Measurements from ENCODE around the gene RFXAP. TPM values are rescaled to one million over a fixed set of nuclear protein-coding genes. Genes with fewer than 3 reads are reported as not detected.

The RFXAP gene
- total RNA-seq = 6.3 TPM
- 2.3 TPM for polyA plus RNA-seq (ENCODE audit: insufficient read depth, low read depth, low replicate concordance)
- long read RNA-seq, donor 1, partial matches to known transcripts = 104 of 144 reads
- long read RNA-seq, donor 1, other reads (novel, unspliced or antisense) = 37 of 144 reads
- long read RNA-seq, donor 2, partial matches to known transcripts = 97 of 100 reads
- long read RNA-seq, donor 2, other reads (novel, unspliced or antisense) = 0 of 100 reads
- long read RNA-seq, donor 3, partial matches to known transcripts = 144 of 148 reads
- long read RNA-seq, donor 3, other reads (novel, unspliced or antisense) = 0 of 148 reads
- long read RNA-seq, donor 4, partial matches to known transcripts = 0 of 1 reads
- long read RNA-seq, donor 4, other reads (novel, unspliced or antisense) = 0 of 1 reads
- long read RNA-seq, donor 5 = 0 reads
- long read RNA-seq, donor 6, partial matches to known transcripts = 170 of 257 reads
- long read RNA-seq, donor 6, other reads (novel, unspliced or antisense) = 84 of 257 reads
- long read RNA-seq, donor 7, transcript RFXAP-201 (3 exons, 2,304 nt) = major isoform, 8 of 9 reads
- long read RNA-seq, donor 7, partial matches to known transcripts = 0 of 9 reads
- long read RNA-seq, donor 7, other reads (novel, unspliced or antisense) = 1 of 9 reads
- long read RNA-seq, donor 8, transcript RFXAP-201 (3 exons, 2,304 nt) = major isoform, 5 of 114 reads
- long read RNA-seq, donor 8, partial matches to known transcripts = 65 of 114 reads
- long read RNA-seq, donor 8, other reads (novel, unspliced or antisense) = 44 of 114 reads
- long read RNA-seq, donor 9, partial matches to known transcripts = 83 of 84 reads
- long read RNA-seq, donor 9, other reads (novel, unspliced or antisense) = 0 of 84 reads
- long read RNA-seq, donor 10, transcript RFXAP-201 (3 exons, 2,304 nt) = major isoform, 6 of 161 reads
- long read RNA-seq, donor 10, partial matches to known transcripts = 73 of 161 reads
- long read RNA-seq, donor 10, other reads (novel, unspliced or antisense) = 82 of 161 reads

GRCh38 chr13:36818804-36819738, at the start of gene RFXAP:
TSS of gene RFXAP (plus strand) at chr13:36819222. CDS start at chr13:36819358, 136 bp downstream.
- H3K4me1 ChIP-seq (ENCODE audit: control insufficient read depth in 2 of 3, insufficient read depth in 2 of 3, low read depth in 1 of 3, low read length in 3 of 3) = peaks cover 0 to 16% (median 0%) of the 10 kb centered on the region in 3 donors
- no peak for TF ChIP-seq CTCF (IDR thresholded peaks at IDR 0.05; ENCODE audit: borderline replicate concordance, extremely low read depth, insufficient read depth)
- FAIRE-seq (no peak), DNase-seq (peak; percentile 91 to 96 (median 96))
- H3K9ac ChIP-seq (ENCODE audit: low read length in 3 of 3) = peak within 1 kb of the TSS; percentile 60 to 82 (median 67)
- H3K4me3 ChIP-seq (ENCODE audit: low read length in 3 of 3) = peak within 1 kb of the TSS; percentile 60 to 96 (median 96)
- peak within 1 kb of the TSS in 1 of 2 donors; percentile 28 for H3K27ac ChIP-seq (ENCODE audit: low read depth in 2 of 2, low read length in 2 of 2)
- no peaks in the 10 kb centered on the region for H3K36me3 ChIP-seq (ENCODE audit: control insufficient read depth in 2 of 3, insufficient read depth in 3 of 3, low read length in 3 of 3)
- H3K27me3 ChIP-seq (ENCODE audit: control insufficient read depth, insufficient read depth, low read length) = no peaks in the 10 kb centered on the region
- intact Hi-C loops (cut with DNase I) = no loop called here
- no peaks in the 10 kb centered on the region for H3K9me3 ChIP-seq (ENCODE audit: control insufficient read depth in 2 of 3, insufficient read depth in 1 of 3, low read length in 3 of 3)

GRCh38 chr13:36769545-36769944, 49.5 kb upstream of the RFXAP start:
- H3K27me3 ChIP-seq (ENCODE audit: control insufficient read depth, insufficient read depth, low read length) = no peaks in the 10 kb centered on the region
- DNase-seq = no peak
- H3K9ac ChIP-seq (ENCODE audit: low read length in 3 of 3) = no peak overlapping the region
- H3K9me3 ChIP-seq (ENCODE audit: control insufficient read depth in 2 of 3, insufficient read depth in 1 of 3, low read length in 3 of 3) = peaks cover 0 to 6% (median 2%) of the 10 kb centered on the region in 3 donors
- FAIRE-seq = no peak
- TF ChIP-seq CTCF (IDR thresholded peaks at IDR 0.05; ENCODE audit: borderline replicate concordance, extremely low read depth, insufficient read depth) = no peak
- intact Hi-C loops (cut with DNase I) = no loop called here
- H3K36me3 ChIP-seq (ENCODE audit: control insufficient read depth in 2 of 3, insufficient read depth in 3 of 3, low read length in 3 of 3) = no peaks in the 10 kb centered on the region
- no peaks in the 10 kb centered on the region for H3K4me1 ChIP-seq (ENCODE audit: control insufficient read depth in 2 of 3, insufficient read depth in 2 of 3, low read depth in 1 of 3, low read length in 3 of 3)
- no peak overlapping the region for H3K4me3 ChIP-seq (ENCODE audit: low read length in 3 of 3)
- no peak overlapping the region for H3K27ac ChIP-seq (ENCODE audit: low read depth in 2 of 2, low read length in 2 of 2)

- Histone ChIP-seq H3K4me1 (ENCODE audit: control insufficient read depth in 2 of 3, insufficient read depth in 2 of 3, low read depth in 1 of 3, low read length in 3 of 3) (no peaks in the 10 kb centered on the region), H3K9ac (ENCODE audit: low read length in 3 of 3) (no peak overlapping the region), H3K9me3 (ENCODE audit: control insufficient read depth in 2 of 3, insufficient read depth in 1 of 3, low read length in 3 of 3) (peaks cover 0 to 6% (median 2%) of the 10 kb centered on the region in 3 donors), H3K4me3 (ENCODE audit: low read length in 3 of 3) (no peak overlapping the region), H3K36me3 (ENCODE audit: control insufficient read depth in 2 of 3, insufficient read depth in 3 of 3, low read length in 3 of 3) (no peaks in the 10 kb centered on the region), H3K27ac (ENCODE audit: low read depth in 2 of 2, low read length in 2 of 2) (no peak overlapping the region), H3K27me3 (ENCODE audit: control insufficient read depth, insufficient read depth, low read length) (no peaks in the 10 kb centered on the region)
- DNase-seq (no peak), FAIRE-seq (no peak)
- intact Hi-C loops (cut with DNase I) = no loop called here
- TF ChIP-seq CTCF (IDR thresholded peaks at IDR 0.05; ENCODE audit: borderline replicate concordance, extremely low read depth, insufficient read depth) = no peak
Measured at GRCh38 chr13:36770741-36771140, 48.3 kb upstream of the RFXAP start.

Measured in kidney (tissue), 22 donors.